Endometrium (tissue), 2 donors: Measurements from ENCODE around the gene TEP1.
"Not testable (repeated sequence)": the region's sequence is repeated elsewhere in the genome, so short reads cannot be mapped to it uniquely, and the experiment has no call there.

Source experiments
- FAIRE-seq: peaks from 2 replicates; lab custom pipeline; 2012; peaks lifted over from hg19 to GRCh38; lab: Jason Lieb, UNC
- donor health status: control.
- donor health status: control.

TEP1 gene

GRCh38 chr14:20386276-20386855 is 26.9 kb downstream of the TEP1 start:
- FAIRE-seq = no peak

- FAIRE-seq = no peak
Observed at GRCh38 chr14:20384886-20385285, 28.4 kb downstream of the TEP1 start.

DNA sequence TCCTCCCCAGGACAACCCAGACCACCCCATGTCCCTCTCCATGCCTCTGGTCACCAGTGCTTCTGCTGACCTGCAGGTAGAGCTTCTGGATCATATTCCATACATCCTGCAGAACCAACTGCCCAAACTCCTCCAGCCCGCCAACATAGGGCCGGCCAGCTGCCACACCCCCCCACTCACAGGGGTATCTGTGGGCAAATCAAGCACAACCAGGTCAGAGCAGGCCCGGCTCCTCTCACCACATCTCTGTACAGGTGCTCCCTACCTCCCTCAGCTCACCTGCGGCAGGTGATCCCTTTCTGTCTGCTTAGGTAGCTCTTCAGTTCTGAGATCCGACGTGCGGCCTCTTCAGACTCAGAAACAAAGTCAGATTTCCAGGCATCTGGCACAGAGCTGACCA is 29.0 kb downstream of the TEP1 start:
- FAIRE-seq = no peak

DNA sequence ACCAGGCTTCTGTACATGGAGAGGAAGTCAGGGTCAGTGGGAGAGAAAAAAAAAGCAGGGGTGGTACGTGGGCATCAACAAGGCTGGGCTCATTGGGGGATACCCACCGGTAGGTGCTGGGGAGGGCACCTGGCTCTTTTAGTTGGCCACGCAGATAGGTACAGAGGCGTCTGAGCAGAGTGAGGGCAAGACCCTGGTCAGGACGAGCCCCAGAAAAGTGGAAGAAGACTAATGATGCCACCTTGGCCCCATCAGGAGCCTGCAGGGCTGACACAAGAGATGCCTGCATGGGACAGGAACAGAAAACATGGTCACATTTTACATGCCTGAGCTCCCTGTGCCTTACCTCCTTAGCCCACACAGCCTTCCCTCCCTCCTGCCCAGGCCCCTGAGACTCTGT is 29.7 kb downstream of the TEP1 start:
- no peak for FAIRE-seq

- FAIRE-seq = no peak
Observed at GRCh38 chr14:20383032-20383431, 30.3 kb downstream of the TEP1 start.

DNA sequence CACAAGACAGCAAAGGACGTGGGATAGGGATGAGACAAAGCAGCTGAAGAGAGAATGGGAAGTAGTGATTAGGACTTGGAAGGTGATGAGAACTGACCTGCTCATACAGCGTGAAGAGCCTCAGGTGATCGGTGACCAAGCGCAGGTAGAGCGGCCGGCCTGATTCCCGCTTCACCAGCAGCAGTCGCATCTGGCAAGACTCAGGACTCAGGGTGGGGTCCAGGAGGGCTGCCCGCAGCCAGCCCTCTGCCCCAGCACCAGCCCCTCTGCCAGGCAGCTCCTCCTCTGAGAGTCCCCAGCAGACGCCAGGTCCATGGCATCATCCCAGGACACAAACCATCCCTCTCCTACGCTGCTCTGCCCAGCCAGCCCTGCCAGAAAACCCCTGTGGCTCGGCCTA is 30.8 kb downstream of the TEP1 start:
- FAIRE-seq = no peak

DNA sequence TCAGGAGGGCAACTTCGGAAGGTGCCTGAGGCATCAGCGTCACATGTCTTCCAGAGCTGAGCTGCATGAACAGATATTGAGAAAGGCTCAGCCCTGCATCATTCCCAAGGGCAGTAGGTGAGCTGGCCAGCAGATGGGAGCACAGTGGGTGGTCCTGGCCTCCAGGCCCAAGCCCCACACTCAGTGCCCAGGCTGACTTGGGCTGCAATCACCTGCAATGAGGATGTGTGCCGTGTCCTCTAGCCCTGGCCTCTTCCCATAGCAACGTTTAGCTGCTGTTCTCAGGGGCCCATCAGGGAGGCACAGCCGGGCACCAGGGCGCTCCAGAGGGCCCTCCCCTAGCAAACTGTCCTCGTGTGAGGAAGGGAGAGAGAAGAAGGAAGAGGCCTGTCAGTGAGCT is 32.0 kb downstream of the TEP1 start:
- no peak for FAIRE-seq

- no peak for FAIRE-seq
Observed at GRCh38 chr14:20380681-20381080, 32.6 kb downstream of the TEP1 start.

GRCh38 chr14:20379743-20380142 is 33.6 kb downstream of the TEP1 start:
- FAIRE-seq = no peak

DNA sequence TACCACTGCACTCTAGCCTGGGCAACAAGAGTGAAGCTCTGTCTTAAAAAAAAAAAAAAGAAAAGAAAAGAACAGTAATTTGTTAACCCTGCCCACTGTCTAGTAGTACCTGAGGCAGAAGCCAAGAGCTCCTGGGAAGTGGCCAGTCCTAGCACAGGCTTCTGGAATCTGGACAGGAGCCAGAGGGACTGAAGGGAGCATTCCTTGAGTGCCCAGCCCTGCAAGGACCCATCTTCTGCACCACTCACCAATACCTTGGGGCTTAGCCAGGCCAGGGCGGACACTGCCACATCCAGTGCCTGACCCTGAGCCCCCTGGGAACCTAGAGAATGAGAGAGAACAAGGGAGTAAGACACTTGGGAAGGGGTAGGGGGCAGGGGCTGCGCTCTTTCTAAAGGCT is 36.1 kb downstream of the TEP1 start:
- no peak for FAIRE-seq

GRCh38 chr14:20376071-20376588 is 37.2 kb downstream of the TEP1 start:
- FAIRE-seq = no peak

GRCh38 chr14:20375471-20375870 is 37.8 kb downstream of the TEP1 start:
- no peak for FAIRE-seq

- FAIRE-seq = no peak
Observed at GRCh38 chr14:20372796-20373195, 40.5 kb downstream of the TEP1 start.

GRCh38 chr14:20365928-20366327 is 47.4 kb downstream of the TEP1 start:
- FAIRE-seq = no peak

DNA sequence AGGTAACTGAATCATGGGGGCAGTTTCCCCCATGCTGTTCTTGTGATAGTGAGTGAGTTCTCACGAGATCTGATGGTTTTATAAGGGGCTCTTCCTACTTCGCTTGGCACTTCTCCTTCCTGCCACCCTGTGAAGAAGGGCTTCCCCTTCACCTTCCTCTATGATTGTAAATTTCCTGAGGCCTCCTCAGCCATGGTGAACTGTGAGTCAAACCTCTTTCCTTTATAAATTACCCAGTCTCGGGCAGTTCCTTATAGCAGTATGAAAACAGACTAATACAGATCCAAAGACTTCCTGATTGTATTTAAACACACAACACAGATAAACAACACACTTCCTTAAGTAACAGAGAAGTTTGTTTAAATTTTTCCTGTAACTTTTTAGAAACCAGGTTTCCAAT is 54.8 kb downstream of the TEP1 start:
- not testable (repeated sequence) for FAIRE-seq

GRCh38 chr14:20356422-20356821 is 56.9 kb downstream of the TEP1 start:
- FAIRE-seq = no peak

- no peak for FAIRE-seq
Observed at GRCh38 chr14:20350860-20351259, 62.4 kb downstream of the TEP1 start.

DNA sequence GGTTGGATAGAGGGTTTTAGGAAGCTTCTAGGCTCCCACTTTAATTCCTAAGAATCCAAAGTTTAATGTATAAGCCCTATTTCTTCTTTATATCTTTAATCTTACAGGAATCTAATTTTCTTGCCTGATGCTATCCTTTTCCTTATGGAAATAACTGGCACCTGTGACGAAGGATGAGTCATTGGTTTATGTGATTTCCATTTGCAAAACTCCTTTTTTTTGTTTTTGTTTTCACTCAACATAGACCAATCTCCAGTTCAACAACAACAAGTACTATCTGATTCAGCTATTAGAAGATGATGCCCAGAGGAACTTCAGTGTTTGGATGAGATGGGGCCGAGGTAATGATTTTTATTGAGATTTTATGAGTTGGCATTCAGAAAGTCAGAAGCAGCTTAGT is 63.0 kb downstream of the TEP1 start:
- no peak for FAIRE-seq

GRCh38 chr14:20347747-20348146 is 65.6 kb downstream of the TEP1 start:
- FAIRE-seq = no peak

DNA sequence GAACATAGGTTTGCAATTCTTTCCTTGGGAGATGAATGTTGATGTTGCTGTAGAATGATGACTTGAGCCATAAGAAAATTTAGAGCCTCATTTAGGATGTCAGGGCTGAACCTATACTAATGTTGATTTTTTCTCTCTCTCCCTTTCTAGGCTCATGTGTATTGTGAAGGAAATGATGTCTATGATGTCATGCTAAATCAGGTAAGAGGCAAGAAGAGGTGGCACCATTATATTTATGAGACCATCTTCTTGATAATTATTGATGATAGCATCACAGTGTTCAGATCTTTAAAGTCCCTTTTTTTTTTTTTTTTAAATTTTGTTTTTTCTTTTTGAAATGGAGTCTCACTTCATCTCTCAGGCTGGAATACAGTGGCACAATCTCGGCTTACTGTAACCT is 66.6 kb downstream of the TEP1 start:
- FAIRE-seq = no peak

- FAIRE-seq = no peak
Observed at GRCh38 chr14:20345366-20345765, 67.9 kb downstream of the TEP1 start.

- no peak for FAIRE-seq
Observed at GRCh38 chr14:20343862-20344220, 69.5 kb downstream of the TEP1 start.

GRCh38 chr14:20343092-20343861 is 70.0 kb downstream of the TEP1 start, which contains the start of gene PARP2:
TSS of gene PARP2 (plus strand) at chr14:20343635. CDS start at chr14:20343642, 7 bp downstream.
- peak; percentile 99 for FAIRE-seq

DNA sequence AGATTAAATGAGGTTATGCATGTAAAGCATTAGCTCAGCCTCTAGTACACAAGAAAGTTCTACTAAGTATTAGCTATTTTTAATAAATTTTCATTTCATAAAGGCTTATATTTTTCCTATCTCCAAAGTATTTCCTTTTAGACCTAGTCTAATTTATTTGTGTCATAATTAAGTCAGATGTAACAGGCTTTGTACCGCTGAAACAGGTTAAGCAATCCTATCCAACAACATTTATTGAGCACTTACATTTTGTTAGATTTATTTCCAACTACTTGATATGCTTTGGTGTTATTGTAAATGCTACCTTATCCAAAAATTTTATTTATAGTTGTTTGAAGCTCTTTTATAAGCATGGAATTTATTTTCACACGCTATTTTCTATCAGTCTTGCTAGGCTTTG is 71.7 kb downstream of the TEP1 start:
- FAIRE-seq = peak; percentile 41
